GM18511 (cell line): ENCODE results near the gene CCR2.
A peak's percentile ranks its signal among the peaks of the same experiment; 100 is the strongest.

Source experiments
- ATAC-seq: cut with Tn5 transposase; IDR thresholded peaks from one replicate; pipeline ENCODE4 v1.9.1; 2021; ENCODE audit warnings: mild to moderate bottlenecking, moderate library complexity; ENCODE audit not compliant: unreplicated experiment

The CCR2 gene

DNA sequence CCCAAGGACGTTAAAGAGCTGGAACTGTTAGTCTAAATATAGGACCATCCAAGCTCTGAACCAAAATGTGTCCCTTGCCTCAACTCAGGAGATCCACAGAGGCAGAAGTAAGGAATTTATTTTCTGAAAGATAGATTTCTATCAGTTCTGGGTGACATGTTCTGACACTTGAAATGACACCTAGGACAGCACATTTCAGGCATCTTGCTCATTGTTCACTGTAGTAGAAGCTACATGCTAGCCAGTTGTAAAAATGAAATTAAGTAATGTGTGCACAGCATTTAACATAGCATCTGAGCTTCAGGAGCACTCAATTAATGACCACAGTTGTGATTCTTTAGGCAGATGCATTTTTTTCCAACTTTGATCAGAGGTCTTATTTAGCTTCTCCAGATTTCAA, 567 bp downstream of the CCR2 start:
- ATAC-seq: no peak

DNA sequence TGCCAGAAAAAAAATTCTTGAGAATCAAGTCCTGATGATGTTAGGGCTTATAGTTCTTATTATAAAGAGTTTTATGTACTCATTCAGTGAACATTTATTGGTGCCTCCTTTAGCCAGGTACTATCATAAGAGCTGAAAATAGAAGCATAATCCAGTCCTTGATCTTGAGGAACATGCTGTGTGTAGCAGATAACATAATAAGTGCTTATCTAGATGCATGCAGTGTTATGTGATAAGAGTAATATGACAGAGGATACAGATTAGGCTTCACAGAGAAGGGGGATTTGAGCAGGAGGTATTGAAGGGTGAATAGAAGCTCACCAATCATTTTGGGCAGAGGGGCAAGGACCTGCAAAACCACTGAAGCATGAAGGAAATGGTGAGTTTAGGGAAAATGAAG, 1.1 kb downstream of the CCR2 start:
- ATAC-seq: no peak

DNA sequence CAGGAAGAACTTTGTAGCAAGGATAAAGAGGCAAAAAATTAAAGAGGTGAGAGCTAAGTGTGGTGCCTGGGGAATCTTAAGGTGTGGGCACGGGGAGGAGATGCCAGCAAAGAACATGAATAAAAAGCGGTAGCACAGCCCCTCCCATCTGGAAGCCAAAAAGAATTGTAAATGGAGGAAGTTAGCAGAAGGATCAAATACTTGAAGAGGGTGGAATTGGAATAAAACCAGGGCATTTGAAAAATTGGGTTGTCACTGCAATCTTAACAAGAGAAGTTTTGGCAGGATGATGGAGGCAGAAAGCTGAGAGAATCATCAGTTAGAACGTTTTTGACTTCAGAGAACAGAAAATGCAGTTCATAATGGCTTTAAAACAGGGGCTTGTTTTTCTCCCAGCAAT, 2.4 kb downstream of the CCR2 start:
- ATAC-seq: no peak

DNA sequence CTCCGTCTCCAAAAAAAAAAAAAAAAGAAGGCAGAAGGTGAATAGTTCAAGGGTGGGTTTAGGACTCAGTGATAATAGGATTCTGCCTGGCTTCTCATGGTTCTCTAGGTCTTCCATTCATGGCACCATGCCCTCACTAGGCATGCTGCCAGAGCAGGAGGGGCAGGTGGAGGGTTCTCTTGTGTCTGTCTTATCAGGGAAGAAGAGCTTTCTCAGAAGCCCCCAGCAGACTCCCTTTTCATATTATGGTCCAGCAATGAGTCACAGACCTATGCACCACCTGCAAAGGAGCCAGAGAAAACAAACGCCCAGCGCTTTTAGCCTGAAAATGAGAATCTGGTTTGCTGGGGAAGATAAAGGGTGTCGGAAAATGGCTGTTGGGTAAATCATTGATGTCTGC, 3.0 kb downstream of the CCR2 start:
- ATAC-seq: no peak

DNA sequence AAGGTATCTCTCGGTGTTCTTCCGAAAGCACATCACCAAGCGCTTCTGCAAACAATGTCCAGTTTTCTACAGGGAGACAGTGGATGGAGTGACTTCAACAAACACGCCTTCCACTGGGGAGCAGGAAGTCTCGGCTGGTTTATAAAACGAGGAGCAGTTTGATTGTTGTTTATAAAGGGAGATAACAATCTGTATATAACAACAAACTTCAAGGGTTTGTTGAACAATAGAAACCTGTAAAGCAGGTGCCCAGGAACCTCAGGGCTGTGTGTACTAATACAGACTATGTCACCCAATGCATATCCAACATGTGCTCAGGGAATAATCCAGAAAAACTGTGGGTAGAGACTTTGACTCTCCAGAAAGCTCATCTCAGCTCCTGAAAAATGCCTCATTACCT, 4.6 kb downstream of the CCR2 start:
- no peak for ATAC-seq

DNA sequence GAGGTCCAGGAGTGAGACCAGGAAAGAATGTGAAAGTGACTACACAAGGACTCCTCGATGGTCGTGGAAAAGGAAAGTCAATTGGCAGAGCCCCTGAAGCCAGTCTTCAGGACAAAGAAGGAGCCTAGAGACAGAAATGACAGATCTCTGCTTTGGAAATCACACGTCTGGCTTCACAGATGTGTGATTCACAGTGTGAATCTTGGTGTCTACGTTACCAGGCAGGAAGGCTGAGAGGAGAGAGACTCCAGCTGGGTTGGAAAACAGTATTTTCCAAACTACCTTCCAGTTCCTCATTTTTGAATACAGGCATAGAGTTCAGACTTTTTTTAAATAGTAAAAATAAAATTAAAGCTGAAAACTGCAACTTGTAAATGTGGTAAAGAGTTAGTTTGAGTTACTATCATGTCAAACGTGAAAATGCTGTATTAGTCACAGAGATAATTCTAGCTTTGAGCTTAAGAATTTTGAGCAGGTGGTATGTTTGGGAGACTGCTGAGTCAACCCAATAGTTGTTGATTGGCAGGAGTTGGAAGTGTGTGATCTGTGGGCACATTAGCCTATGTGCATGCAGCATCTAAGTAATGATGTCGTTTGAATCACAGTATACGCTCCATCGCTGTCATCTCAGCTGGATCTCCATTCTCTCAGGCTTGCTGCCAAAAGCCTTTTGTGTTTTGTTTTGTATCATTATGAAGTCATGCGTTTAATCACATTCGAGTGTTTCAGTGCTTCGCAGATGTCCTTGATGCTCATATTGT, 6.0 kb downstream of the CCR2 start:
- ATAC-seq: peak; percentile 93

DNA sequence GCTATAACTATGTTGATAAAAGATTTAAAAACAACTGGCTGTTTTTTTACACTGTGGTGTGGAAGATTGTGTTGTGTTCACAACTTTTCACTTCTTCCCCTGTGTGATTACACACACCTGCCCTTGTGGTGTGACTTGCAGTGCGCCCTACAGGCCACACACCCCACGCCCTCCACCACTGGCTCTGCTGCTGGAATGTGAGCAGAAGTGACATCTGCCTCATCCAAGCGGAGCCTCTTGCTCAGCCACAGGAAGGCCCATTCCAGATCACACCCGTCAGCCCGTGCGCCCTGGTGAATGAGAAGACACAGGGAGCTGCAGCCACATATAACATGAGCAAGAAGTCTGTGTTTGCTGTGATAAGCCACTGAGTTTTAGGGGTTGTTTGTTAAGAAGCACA, 7.0 kb downstream of the CCR2 start:
- no peak for ATAC-seq

DNA sequence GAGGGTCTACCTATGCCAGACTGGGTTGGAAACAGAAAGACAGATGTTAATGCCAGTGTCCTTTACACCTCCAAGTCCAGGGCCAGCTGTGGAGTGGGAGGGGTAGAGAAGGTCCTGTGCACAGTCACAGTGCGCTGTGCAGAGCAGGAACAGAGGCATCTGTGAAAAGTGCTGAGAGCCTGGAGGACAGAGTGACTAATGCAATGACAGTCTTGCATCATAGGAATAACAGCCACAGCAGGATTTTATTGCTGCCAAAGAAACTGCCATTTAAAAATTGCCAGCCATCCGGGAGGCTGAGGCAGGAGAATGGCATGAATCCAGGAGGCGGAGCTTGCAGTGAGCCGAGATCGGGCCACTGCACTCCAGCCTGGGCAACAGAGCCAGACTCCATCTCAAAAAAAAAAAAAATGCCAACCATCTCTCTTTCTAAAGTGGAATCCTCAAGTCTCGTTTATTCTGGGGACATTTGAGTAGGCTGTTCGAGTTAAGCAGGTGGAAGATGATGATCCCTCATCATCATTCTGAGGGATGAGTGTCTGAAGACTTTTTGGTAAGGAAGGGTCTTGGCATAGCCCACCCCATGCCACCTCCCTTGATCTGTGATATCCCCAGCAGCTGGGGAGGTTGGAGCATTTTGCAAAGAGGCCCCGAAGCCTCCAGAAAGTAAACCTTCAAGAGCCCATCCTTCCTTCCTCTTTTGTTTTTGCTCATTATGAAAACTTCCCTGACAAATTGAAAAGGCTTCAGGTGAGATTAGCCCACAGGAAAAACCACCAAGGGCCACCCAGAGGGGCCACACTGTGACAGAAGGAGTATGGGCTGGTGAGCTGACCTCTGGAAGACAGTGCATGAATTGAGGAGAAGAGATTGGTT, 7.7 kb downstream of the CCR2 start:
- no peak for ATAC-seq

DNA sequence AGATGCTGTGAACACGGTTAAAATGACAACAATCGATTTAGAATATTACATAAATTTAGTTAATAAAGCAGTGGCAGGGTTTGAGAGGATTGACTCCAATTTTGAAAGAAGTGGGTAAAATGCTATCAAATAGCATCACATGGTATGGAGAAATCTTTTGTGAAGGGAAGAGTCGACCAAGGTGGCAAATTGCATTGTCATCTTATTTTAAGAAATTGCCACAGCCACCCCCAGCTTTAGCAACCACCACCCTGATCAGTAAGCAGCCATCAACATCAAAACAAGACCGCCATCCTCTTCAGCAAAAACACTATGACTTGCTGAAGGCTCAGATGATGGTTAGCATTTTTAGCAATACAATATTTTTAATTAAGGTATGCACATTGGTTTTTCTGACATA, 11.1 kb downstream of the CCR2 start:
- ATAC-seq: no peak

DNA sequence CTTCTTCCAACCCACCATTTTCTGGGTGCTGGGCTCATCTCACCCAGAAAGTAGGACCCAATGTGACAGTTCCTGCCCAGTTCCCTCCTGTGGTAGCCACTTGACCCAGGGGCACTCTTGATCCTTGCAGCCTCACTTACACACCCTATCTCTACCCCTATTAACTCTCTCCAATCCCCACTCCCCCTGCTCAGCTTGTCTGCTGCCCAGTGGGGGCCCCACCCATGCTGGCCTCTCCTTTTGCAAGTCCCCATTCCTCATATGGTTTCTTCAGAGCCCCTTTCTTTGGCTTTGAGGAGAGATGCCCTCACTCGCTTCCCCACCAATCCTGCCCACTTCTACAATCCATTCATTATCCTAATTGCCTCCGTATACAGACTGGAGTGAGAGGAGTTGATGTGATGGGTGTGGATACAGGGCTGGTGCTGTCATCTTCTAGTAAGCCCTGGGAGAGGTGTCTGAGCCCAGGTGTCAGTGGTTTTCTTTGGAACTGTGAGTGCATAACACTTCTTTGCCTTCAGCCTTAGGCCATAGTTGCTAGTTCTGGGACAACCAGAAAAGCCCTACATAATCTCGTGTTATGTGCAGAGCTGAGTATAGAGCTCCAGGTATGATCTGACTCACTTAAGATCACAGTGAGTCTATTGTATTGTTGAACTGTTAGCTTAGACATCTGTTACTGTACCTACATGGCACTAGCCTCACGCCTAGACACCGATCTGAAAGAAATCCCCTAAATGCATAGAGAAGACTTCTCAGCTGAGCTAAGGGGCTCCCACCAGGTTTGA, 12.0 kb downstream of the CCR2 start:
- ATAC-seq: no peak

DNA sequence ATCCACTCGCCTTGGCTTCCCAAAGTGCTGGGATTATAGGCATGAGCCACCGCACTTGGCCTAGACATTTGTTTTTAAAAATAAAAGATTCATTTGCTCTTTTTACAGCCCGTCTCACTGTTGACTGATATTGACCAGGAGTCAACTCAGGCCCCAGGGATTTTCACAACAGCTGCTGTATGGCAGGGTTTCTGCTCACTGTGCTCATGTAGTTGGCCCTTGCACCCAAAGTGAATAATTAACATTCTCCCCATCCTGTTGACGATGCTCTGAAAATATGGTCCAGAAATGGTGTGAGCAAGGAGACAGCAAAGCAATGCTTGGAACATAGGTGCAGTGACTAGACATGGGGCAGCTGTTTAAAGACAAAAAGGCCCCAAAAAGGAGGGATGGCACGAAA, 13.9 kb downstream of the CCR2 start:
- no peak for ATAC-seq

DNA sequence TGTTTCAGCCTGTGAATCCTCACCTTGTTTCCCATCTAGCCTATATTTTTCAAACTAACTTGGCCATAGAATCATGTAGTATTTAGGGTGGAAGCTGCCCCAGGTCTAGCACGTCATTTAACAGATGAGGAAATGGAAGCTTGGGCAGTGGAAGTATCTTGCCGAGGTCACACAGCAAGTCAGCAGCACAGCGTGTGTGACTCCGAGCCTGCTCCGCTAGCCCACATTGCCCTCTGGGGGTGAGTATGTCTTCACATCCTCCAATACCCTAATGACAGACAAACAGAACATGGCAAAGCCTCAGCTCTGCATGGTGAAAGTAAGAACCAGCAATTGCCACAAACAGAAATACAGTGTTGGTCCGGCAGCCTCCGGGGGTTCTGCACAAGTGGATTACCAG, 14.7 kb downstream of the CCR2 start:
- no peak for ATAC-seq

DNA sequence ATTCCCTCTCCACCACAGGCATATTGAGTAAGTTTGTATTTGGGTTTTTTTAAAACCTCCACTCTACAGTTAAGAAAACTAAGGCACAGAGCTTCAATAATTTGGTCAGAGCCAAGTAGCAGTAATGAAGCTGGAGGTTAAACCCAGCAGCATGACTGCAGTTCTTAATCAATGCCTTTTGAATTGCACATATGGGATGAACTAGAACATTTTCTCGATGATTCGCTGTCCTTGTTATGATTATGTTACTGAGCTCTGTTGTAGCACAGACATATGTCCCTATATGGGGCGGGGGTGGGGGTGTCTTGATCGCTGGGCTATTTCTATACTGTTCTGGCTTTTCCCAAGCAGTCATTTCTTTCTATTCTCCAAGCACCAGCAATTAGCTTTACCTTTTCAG, 15.2 kb downstream of the CCR2 start:
- ATAC-seq: no peak

DNA sequence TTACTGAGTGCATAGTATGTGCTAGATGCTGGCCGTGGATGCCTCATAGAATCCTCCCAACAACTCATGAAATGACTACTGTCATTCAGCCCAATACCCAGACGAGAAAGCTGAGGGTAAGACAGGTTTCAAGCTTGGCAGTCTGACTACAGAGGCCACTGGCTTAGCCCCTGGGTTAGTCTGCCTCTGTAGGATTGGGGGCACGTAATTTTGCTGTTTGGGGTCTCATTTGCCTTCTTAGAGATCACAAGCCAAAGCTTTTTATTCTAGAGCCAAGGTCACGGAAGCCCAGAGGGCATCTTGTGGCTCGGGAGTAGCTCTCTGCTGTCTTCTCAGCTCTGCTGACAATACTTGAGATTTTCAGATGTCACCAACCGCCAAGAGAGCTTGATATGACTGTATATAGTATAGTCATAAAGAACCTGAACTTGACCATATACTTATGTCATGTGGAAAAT, 15.8 kb downstream of the CCR2 start:
- ATAC-seq: peak; percentile 76

DNA sequence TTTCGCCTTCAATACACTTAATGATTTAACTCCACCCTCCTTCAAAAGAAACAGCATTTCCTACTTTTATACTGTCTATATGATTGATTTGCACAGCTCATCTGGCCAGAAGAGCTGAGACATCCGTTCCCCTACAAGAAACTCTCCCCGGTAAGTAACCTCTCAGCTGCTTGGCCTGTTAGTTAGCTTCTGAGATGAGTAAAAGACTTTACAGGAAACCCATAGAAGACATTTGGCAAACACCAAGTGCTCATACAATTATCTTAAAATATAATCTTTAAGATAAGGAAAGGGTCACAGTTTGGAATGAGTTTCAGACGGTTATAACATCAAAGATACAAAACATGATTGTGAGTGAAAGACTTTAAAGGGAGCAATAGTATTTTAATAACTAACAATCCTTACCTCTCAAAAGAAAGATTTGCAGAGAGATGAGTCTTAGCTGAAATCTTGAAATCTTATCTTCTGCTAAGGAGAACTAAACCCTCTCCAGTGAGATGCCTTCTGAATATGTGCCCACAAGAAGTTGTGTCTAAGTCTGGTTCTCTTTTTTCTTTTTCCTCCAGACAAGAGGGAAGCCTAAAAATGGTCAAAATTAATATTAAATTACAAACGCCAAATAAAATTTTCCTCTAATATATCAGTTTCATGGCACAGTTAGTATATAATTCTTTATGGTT, 17.1 kb downstream of the CCR2 start, which contains the start of gene CCR5:
CCR5 (plus strand) TSS at position 108 of the 680 bp plus-strand sequence. CDS start 1,957 bp downstream, outside the sequence.
- no peak for ATAC-seq

DNA sequence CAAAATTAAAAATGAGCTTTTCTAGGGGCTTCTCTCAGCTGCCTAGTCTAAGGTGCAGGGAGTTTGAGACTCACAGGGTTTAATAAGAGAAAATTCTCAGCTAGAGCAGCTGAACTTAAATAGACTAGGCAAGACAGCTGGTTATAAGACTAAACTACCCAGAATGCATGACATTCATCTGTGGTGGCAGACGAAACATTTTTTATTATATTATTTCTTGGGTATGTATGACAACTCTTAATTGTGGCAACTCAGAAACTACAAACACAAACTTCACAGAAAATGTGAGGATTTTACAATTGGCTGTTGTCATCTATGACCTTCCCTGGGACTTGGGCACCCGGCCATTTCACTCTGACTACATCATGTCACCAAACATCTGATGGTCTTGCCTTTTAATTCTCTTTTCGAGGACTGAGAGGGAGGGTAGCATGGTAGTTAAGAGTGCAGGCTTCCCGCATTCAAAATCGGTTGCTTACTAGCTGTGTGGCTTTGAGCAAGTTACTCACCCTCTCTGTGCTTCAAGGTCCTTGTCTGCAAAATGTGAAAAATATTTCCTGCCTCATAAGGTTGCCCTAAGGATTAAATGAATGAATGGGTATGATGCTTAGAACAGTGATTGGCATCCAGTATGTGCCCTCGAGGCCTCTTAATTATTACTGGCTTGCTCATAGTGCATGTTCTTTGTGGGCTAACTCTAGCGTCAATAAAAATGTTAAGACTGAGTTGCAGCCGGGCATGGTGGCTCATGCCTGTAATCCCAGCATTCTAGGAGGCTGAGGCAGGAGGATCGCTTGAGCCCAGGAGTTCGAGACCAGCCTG, 17.8 kb downstream of the CCR2 start:
- ATAC-seq: no peak

DNA sequence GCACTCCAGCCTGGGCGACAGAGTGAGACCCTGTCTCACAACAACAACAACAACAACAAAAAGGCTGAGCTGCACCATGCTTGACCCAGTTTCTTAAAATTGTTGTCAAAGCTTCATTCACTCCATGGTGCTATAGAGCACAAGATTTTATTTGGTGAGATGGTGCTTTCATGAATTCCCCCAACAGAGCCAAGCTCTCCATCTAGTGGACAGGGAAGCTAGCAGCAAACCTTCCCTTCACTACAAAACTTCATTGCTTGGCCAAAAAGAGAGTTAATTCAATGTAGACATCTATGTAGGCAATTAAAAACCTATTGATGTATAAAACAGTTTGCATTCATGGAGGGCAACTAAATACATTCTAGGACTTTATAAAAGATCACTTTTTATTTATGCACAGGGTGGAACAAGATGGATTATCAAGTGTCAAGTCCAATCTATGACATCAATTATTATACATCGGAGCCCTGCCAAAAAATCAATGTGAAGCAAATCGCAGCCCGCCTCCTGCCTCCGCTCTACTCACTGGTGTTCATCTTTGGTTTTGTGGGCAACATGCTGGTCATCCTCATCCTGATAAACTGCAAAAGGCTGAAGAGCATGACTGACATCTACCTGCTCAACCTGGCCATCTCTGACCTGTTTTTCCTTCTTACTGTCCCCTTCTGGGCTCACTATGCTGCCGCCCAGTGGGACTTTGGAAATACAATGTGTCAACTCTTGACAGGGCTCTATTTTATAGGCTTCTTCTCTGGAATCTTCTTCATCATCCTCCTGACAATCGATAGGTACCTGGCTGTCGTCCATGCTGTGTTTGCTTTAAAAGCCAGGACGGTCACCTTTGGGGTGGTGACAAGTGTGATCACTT, 18.8 kb downstream of the CCR2 start:
- no peak for ATAC-seq

DNA sequence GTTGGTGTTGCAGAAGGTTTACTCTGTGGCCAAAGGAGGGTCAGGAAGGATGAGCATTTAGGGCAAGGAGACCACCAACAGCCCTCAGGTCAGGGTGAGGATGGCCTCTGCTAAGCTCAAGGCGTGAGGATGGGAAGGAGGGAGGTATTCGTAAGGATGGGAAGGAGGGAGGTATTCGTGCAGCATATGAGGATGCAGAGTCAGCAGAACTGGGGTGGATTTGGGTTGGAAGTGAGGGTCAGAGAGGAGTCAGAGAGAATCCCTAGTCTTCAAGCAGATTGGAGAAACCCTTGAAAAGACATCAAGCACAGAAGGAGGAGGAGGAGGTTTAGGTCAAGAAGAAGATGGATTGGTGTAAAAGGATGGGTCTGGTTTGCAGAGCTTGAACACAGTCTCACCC, 20.8 kb downstream of the CCR2 start:
- no peak for ATAC-seq

DNA sequence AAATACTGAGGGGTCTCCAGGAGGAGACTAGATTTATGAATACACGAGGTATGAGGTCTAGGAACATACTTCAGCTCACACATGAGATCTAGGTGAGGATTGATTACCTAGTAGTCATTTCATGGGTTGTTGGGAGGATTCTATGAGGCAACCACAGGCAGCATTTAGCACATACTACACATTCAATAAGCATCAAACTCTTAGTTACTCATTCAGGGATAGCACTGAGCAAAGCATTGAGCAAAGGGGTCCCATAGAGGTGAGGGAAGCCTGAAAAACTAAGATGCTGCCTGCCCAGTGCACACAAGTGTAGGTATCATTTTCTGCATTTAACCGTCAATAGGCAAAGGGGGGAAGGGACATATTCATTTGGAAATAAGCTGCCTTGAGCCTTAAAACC, 21.3 kb downstream of the CCR2 start:
- ATAC-seq: no peak
